K562 (cell line): ENCODE measurements around the gene TRERF1. TPM values are rescaled to one million over a fixed set of nuclear protein-coding genes. Genes with fewer than 3 reads are reported as not detected.
A peak's percentile ranks its signal among the peaks of the same experiment; 100 is the strongest.

ENCODE experiments used
- ARHGAP35 ChIP-seq: fragments of 450-650 bp; IDR thresholded peaks from 2 replicates; pipeline ENCODE4 v1.6.1; 2018; ENCODE audit not compliant: partially characterized antibody
- CREB3 ChIP-seq: fragments of 450-650 bp; conservative IDR thresholded peaks from 2 replicates; pipeline ENCODE4 v1.6.1; 2016; ENCODE audit warnings: missing genetic modification characterization, low read depth, mild to moderate bottlenecking, missing compliant biosample characterization, moderate library complexity
- HINFP ChIP-seq: fragments of 450-650 bp; conservative IDR thresholded peaks from 2 replicates; pipeline ENCODE4 v1.6.1; 2016; ENCODE audit warnings: missing genetic modification characterization, low read depth, mild to moderate bottlenecking, control low read depth, missing compliant biosample characterization
- KLF6 ChIP-seq: fragments of 250-450 bp; sonication (Bioruptor Pico); IDR thresholded peaks from 2 replicates; pipeline ENCODE4 v1.4.0; 2020; ENCODE audit warnings: mild to moderate bottlenecking, moderate library complexity, borderline replicate concordance
- MBD2 ChIP-seq: sonication (generic); IDR thresholded peaks from 2 replicates; pipeline ENCODE4 v1.6.1; 2016; ENCODE audit warnings: low read depth, borderline replicate concordance
- MTF1 ChIP-seq: fragments of 250-450 bp; sonication (Bioruptor Pico); IDR thresholded peaks from 2 replicates; pipeline ENCODE4 v1.9.0; 2021; ENCODE audit warnings: moderate library complexity, mild to moderate bottlenecking, inconsistent platforms, borderline replicate concordance
- PRDM10 ChIP-seq: fragments of 450-650 bp; IDR thresholded peaks from 2 replicates; pipeline ENCODE4 v1.6.1; 2018; ENCODE audit not compliant: partially characterized antibody
- RAD21 ChIP-seq, 2 experiments: fragments of 250-450 bp in 1 of 2; fragments of 450-650 bp in 1 of 2; sonication (Bioruptor Pico) in 1 of 2; formaldehyde crosslinking in 1 of 2; IDR thresholded peaks in 1 of 2; conservative IDR thresholded peaks in 1 of 2; 2 replicates each; pipeline versions ENCODE4 v1.4.0 to v1.8.0; 2020 to 2022; ENCODE audit warnings: mild to moderate bottlenecking in 2 of 2, moderate library complexity in 1 of 2
- RB1 ChIP-seq: fragments of 450-650 bp; IDR thresholded peaks from 2 replicates; pipeline ENCODE4 v1.6.1; 2017; ENCODE audit warnings: low read depth, mild to moderate bottlenecking
- RNF219 ChIP-seq: fragments of 250-450 bp; sonication (Bioruptor Pico); IDR thresholded peaks from 2 replicates; pipeline ENCODE4 v1.5.0; 2022; ENCODE audit warnings: mild to moderate bottlenecking
- SNRNP70 ChIP-seq: fragments of 200-400 bp; formaldehyde crosslinking; optimal IDR thresholded peaks from 2 replicates; pipeline ENCODE3; 2017; ENCODE audit warnings: low read depth, low read length
- SRF ChIP-seq, 2 experiments: fragments of 250-450, 450-650 bp in 1 of 2; sonication (Bioruptor Pico) in 1 of 2; sonication (generic) in 1 of 2; formaldehyde crosslinking; IDR thresholded peaks; 2 replicates each; pipeline versions ENCODE4 v1.5.0 to v1.5.1; 2020 to 2022; ENCODE audit warnings: mild to moderate bottlenecking in 1 of 2, missing genetic modification reagents in 1 of 2
- TARDBP ChIP-seq: fragments of 450-650 bp; IDR thresholded peaks from 2 replicates; pipeline ENCODE4 v1.6.1; 2016
- TFAM ChIP-seq: fragments of 250-450 bp; sonication (Bioruptor Pico); conservative IDR thresholded peaks from 2 replicates; pipeline ENCODE4 v1.5.0; 2021; ENCODE audit warnings: mild to moderate bottlenecking, moderate library complexity
- U2AF2 ChIP-seq: fragments of 200-400 bp; formaldehyde crosslinking; optimal IDR thresholded peaks from 2 replicates; pipeline ENCODE3; 2017; ENCODE audit warnings: low read depth, mild to moderate bottlenecking, low read length
- ZNF212 ChIP-seq: fragments of 450-650 bp; formaldehyde crosslinking; IDR thresholded peaks from 2 replicates; pipeline ENCODE4 v1.4.0; 2020; ENCODE audit warnings: mild to moderate bottlenecking
- ZNF644 ChIP-seq: fragments of 200-800 bp; sonication (Bioruptor generic); IDR thresholded peaks from 2 replicates; pipeline ENCODE4 v1.6.1; 2016; ENCODE audit warnings: low read depth, missing genetic modification characterization, missing compliant biosample characterization
- ZNF766 ChIP-seq: fragments of 200-800 bp; sonication (Bioruptor generic); conservative IDR thresholded peaks from 2 replicates; pipeline ENCODE4 v1.6.1; 2016; ENCODE audit warnings: missing genetic modification characterization, missing compliant biosample characterization
- polyA plus RNA-seq, 8 experiments: library from polyadenylated mRNA; depleted of rRNA in 4 of 8; stranded (reverse) in 5 of 8; unstranded in 3 of 8; fragments of >200 nt; fragmentation: Nextera tagmentation in 2 of 8; fragmentation: Illumina TruSeq in 1 of 8; extraction: Ambion mirVana in 2 of 8; extraction: Trizol in 1 of 8; gene quantifications; 2 replicates each; pipeline versions ENCODE4 v1.2.1 to v1.2.3, GENCODE V29; 2011 to 2014; ENCODE audit warnings: inconsistent platforms in 1 of 8, missing spikeins in 1 of 8
- total RNA-seq, 7 experiments: library from RNA; depleted of rRNA in 6 of 7; stranded (reverse); fragments of >200 nt in 6 of 7; fragmentation: Illumina TruSeq in 2 of 7; extraction: Trizol in 2 of 7; gene quantifications; 2 replicates each; pipeline versions ENCODE4 v1.2.1 to v1.2.3, GENCODE V29; 2011 to 2021; ENCODE audit warnings: low replicate concordance in 1 of 7

Gene TRERF1
- total and polyA plus RNA-seq, 9 of the 15 experiments (the other 6 are each of a cell fraction or from before 2014, with no cell fraction given): 0.04 to 0.20 (median 0.07) TPM; not detected in 3

GRCh38 chr6:42199106-42199981 lies 252.4 kb downstream of the TRERF1 start (continued):
- TF ChIP-seq PRDM10 (peak; percentile 79), ZNF644 (peak; percentile 85), U2AF2 (no peak), RB1 (peak; percentile 71; the same call in 1 of the 2 replicates), MTF1 (CRISPR knock-in tag) (no peak), SNRNP70 (no peak), ZNF766 (CRISPR knock-in tag) (peak; percentile 86; the same call in 1 of the 2 replicates), RNF219 (CRISPR knock-in tag) (no peak), MBD2 (no peak; the same call in none of the 2 replicates), RAD21 (CRISPR knock-in tag; conservative IDR thresholded peaks at IDR 0.05 in 1 of 2, IDR thresholded peaks at IDR 0.05 in 1 of 2) (no peak; a peak in 1 of 4 replicates), TARDBP (peak; percentile 85), ARHGAP35 (no peak), KLF6 (CRISPR knock-in tag) (no peak; the same call in 1 of the 2 replicates), TFAM (CRISPR knock-in tag) (no peak), HINFP (tag) (0 out of 2 replicates have a peak, but pooled peaks have one; percentile 12), ZNF212 (CRISPR knock-in tag) (no peak), CREB3 (tag) (peak; percentile 63; the same call in 1 of the 2 replicates), SRF (CRISPR knock-in tag; IDR thresholded peaks at IDR 0.05) (peak in 1 of 2 experiments; percentile 56; a peak in 1 of 4 replicates)
